ENCODE results near the gene UMOD.

DNA sequence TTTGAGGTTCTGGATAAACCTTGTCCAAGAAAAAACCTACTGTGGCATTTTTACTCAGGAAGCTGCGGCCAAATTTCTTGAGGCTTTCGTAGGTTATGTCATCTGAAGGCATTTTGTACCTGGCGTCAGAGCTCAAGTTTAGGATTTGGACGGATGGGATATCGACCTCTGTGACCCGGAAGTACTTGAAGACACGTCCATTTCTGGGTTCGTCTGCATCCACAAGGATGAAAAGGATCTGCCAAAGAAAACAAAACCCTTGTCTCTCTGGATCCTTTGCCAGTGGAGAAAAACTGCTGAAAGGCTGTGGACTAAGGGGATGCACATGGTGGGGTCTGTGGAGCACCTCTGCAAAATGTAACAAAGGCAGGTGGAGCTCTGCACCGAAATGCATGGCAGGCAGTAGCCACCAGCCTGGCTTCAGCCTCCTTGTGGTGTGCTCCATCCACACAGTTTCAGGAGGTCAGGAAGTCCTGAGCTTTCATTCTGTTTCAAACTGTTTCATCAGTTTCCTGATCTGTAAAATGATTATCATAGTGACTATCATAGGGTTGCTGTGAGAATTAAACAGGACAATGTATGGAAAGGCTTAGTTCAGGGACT, 17.0 kb upstream of the UMOD start:
- no peak for TF ChIP-seq POLR2A (IDR thresholded peaks at IDR 0.05)
- TF ChIP-seq, protein P1, sequence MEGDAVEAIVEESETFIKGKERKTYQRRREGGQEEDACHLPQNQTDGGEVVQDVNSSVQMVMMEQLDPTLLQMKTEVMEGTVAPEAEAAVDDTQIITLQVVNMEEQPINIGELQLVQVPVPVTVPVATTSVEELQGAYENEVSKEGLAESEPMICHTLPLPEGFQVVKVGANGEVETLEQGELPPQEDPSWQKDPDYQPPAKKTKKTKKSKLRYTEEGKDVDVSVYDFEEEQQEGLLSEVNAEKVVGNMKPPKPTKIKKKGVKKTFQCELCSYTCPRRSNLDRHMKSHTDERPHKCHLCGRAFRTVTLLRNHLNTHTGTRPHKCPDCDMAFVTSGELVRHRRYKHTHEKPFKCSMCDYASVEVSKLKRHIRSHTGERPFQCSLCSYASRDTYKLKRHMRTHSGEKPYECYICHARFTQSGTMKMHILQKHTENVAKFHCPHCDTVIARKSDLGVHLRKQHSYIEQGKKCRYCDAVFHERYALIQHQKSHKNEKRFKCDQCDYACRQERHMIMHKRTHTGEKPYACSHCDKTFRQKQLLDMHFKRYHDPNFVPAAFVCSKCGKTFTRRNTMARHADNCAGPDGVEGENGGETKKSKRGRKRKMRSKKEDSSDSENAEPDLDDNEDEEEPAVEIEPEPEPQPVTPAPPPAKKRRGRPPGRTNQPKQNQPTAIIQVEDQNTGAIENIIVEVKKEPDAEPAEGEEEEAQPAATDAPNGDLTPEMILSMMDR (IDR thresholded peaks at IDR 0.05), result no peak
